BJ (cell line): Measurements from ENCODE around the gene WWP2. TPM values are rescaled to one million over a fixed set of nuclear protein-coding genes. Genes with fewer than 3 reads are reported as not detected.

Experiments used
- CTCF ChIA-PET: fragments of 350-600 bp; formaldehyde crosslinking; extraction: SDS; loops from one replicate; lab custom pipeline; 2021; ENCODE audit warnings: antibody characterized with exemption, inconsistent platforms; lab: Yijun Ruan, JAX
- POLR2A ChIA-PET: fragments of 300-600 bp; sonication (Branson Sonifier 250); formaldehyde crosslinking; extraction: SDS; loops from one replicate; lab custom pipeline; 2021; ENCODE audit warnings: antibody characterized with exemption; lab: Charles Lee
- DNase-seq: peaks from one replicate; pipeline ENCODE4 v3.0.0-alpha.2; 2011; ENCODE audit warnings: low read depth
- H3K27me3 ChIP-seq: 2 replicates; pipeline ENCODE4 v1.6.0; 2011; ENCODE audit warnings: low read length; ENCODE audit not compliant: control insufficient read depth, insufficient read depth
- H3K36me3 ChIP-seq: 2 replicates; pipeline ENCODE4 v1.5.1; 2011; ENCODE audit warnings: low read length; ENCODE audit not compliant: control insufficient read depth, insufficient read depth
- H3K4me3 ChIP-seq: 2 replicates; pipeline ENCODE4 v1.5.1; 2011; ENCODE audit warnings: low read depth, mild to moderate bottlenecking, control low read depth, low read length
- CTCF ChIP-seq: IDR thresholded peaks from 2 replicates; pipeline ENCODE4 v1.5.1; 2011; ENCODE audit warnings: low read depth, mild to moderate bottlenecking, control low read depth, inconsistent platforms, low read length, moderate library complexity; ENCODE audit not compliant: insufficient read depth
- polyA plus RNA-seq: library from polyadenylated mRNA; depleted of rRNA; stranded (reverse); fragments of >200 nt; gene quantifications from 2 replicates; pipeline ENCODE4 v1.2.3, GENCODE V29; 2011

Gene WWP2
- polyA plus RNA-seq, 1 experiment, result 16.8 TPM

GRCh38 chr16:69741519-69741918 lies 20.6 kb upstream of the WWP2 start:
- no peak for DNase-seq
- ChIA-PET CTCF (interaction anchor here (0.6 to 2.6 kb wide), 3 partner anchors 13 to 53 kb away, joined by 3 to 10 read pairs (median 4); partner anchors contain the start of gene NOB1), POLR2A (no interaction called here)
- TF ChIP-seq CTCF, result no peak
- Histone ChIP-seq H3K36me3 (peaks cover 29% of the 10 kb centered on the region), H3K27me3 (no peaks in the 10 kb centered on the region), H3K4me3 (no peak overlapping the region)

- Histone ChIP-seq H3K4me3 (no peak overlapping the region), H3K27me3 (no peaks in the 10 kb centered on the region), H3K36me3 (peaks cover 29% of the 10 kb centered on the region)
- no peak for DNase-seq
- POLR2A ChIA-PET, result no interaction called here
- no peak for TF ChIP-seq CTCF
- CTCF ChIA-PET, result interaction anchor here (0.9 to 2.6 kb wide), 2 partner anchors 12 to 346 kb away, joined by 3 to 10 read pairs; partner anchors contain the start of gene NOB1
These were observed 19.9 kb upstream of the WWP2 start for GRCh38 chr16:69741951-69742904.

- Histone ChIP-seq H3K4me3 (no peak overlapping the region), H3K36me3 (peaks cover 43% of the 10 kb centered on the region), H3K27me3 (no peaks in the 10 kb centered on the region)
- no peak for DNase-seq
- TF ChIP-seq CTCF, result no peak
- CTCF ChIA-PET, result interaction anchor here (1.8 kb wide), 1 partner anchor 10 kb away, joined by 11 read pairs; the partner anchor contains the start of gene NOB1
- POLR2A ChIA-PET, result no interaction called here
These were observed 17.5 kb upstream of the WWP2 start for GRCh38 chr16:69744363-69745231.

- DNase-seq, result no peak
- TF ChIP-seq CTCF, result no peak
- Histone ChIP-seq H3K27me3 (no peaks in the 10 kb centered on the region), H3K4me3 (no peak overlapping the region), H3K36me3 (peaks cover 42% of the 10 kb centered on the region)
- CTCF ChIA-PET, result interaction anchor here (1.0 to 1.8 kb wide), 2 partner anchors 10 to 185 kb away, joined by 3 to 11 read pairs; partner anchors contain the start of gene NOB1
- POLR2A ChIA-PET, result no interaction called here
These were observed 16.9 kb upstream of the WWP2 start for GRCh38 chr16:69745232-69745612.
